Osteocyte (in vitro differentiated cells): ENCODE measurements around the gene SVEP1. TPM values are rescaled to one million over a fixed set of nuclear protein-coding genes. Genes with fewer than 3 reads are reported as not detected.

Source experiments
- DNase-seq: peaks from one replicate; pipeline ENCODE4 v3.0.0; 2021; ENCODE audit warnings: mixed read lengths; ENCODE audit not compliant: unreplicated experiment; ENCODE audit errors: extremely low spot score
- H3K27ac Mint-ChIP-seq: one replicate; pipeline ENCODE4 v1.8.0; 2021; ENCODE audit warnings: mild to moderate bottlenecking, mixed read lengths; ENCODE audit not compliant: unreplicated experiment
- H3K27me3 Mint-ChIP-seq: one replicate; pipeline ENCODE4 v1.8.0; 2021; ENCODE audit warnings: mixed read lengths; ENCODE audit not compliant: unreplicated experiment
- H3K36me3 Mint-ChIP-seq: one replicate; pipeline ENCODE4 v1.8.0; 2021; ENCODE audit warnings: mixed read lengths; ENCODE audit not compliant: unreplicated experiment
- H3K4me1 Mint-ChIP-seq: one replicate; pipeline ENCODE4 v1.8.0; 2021; ENCODE audit warnings: mixed read lengths; ENCODE audit not compliant: unreplicated experiment
- H3K4me3 Mint-ChIP-seq: one replicate; pipeline ENCODE4 v1.8.0; 2021; ENCODE audit warnings: mild to moderate bottlenecking, moderate library complexity, mixed read lengths; ENCODE audit not compliant: unreplicated experiment
- H3K9me3 Mint-ChIP-seq: one replicate; pipeline ENCODE4 v1.8.0; 2021; ENCODE audit warnings: mixed read lengths; ENCODE audit not compliant: unreplicated experiment
- total RNA-seq: library from RNA; stranded (reverse); gene quantifications from 2 replicates; pipeline ENCODE4 v1.2.1, GENCODE V29; 2021
- TF ChIP-seq, protein P1 (sequence below): fragments of 200-600 bp; sonication (generic); IDR thresholded peaks from 2 replicates; pipeline ENCODE4 v1.5.0; 2021; ENCODE audit warnings: antibody characterized with exemption, mild to moderate bottlenecking, moderate library complexity

Gene SVEP1
- total RNA-seq, 1 donor from 2014 or later = 3.1 TPM

DNA sequence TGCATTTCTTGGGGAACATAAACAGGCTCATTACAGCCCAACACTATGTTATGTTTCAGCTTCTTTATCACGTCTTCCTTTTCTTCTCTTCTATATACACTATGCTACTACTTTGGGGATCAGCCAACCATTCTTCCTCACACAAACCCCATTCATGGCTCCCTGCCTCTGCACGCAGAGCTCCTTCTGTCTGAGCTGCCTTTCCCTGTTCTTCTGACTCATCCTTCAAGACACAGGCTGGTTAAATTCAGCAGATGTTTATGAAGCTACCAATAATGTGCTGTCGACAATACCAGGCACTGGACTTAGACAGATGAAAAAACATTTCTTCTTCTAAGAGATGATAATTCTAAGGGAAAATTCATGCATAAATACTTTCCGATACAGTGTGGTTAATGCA, 139.4 kb downstream of the SVEP1 start:
- no peak overlapping the region for H3K27ac Mint-ChIP-seq
- no peaks in the 10 kb centered on the region for H3K36me3 Mint-ChIP-seq
- no peak for DNase-seq
- H3K4me3 Mint-ChIP-seq = no peak overlapping the region
- peaks cover 3% of the 10 kb centered on the region for H3K9me3 Mint-ChIP-seq
- TF ChIP-seq, protein P1, sequence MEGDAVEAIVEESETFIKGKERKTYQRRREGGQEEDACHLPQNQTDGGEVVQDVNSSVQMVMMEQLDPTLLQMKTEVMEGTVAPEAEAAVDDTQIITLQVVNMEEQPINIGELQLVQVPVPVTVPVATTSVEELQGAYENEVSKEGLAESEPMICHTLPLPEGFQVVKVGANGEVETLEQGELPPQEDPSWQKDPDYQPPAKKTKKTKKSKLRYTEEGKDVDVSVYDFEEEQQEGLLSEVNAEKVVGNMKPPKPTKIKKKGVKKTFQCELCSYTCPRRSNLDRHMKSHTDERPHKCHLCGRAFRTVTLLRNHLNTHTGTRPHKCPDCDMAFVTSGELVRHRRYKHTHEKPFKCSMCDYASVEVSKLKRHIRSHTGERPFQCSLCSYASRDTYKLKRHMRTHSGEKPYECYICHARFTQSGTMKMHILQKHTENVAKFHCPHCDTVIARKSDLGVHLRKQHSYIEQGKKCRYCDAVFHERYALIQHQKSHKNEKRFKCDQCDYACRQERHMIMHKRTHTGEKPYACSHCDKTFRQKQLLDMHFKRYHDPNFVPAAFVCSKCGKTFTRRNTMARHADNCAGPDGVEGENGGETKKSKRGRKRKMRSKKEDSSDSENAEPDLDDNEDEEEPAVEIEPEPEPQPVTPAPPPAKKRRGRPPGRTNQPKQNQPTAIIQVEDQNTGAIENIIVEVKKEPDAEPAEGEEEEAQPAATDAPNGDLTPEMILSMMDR = no peak
- H3K4me1 Mint-ChIP-seq = peaks cover 26% of the 10 kb centered on the region
- peaks cover 10% of the 10 kb centered on the region for H3K27me3 Mint-ChIP-seq

- H3K27me3 Mint-ChIP-seq = peaks cover 11% of the 10 kb centered on the region
- DNase-seq = no peak
- H3K4me1 Mint-ChIP-seq = peaks cover 2% of the 10 kb centered on the region
- TF ChIP-seq, protein P1 = no peak
- H3K27ac Mint-ChIP-seq = no peak overlapping the region
- H3K9me3 Mint-ChIP-seq = no peaks in the 10 kb centered on the region
- no peak overlapping the region for H3K4me3 Mint-ChIP-seq
- peaks cover 3% of the 10 kb centered on the region for H3K36me3 Mint-ChIP-seq
These were observed 147.3 kb downstream of the SVEP1 start for GRCh38 chr9:110432253-110432652.

DNA sequence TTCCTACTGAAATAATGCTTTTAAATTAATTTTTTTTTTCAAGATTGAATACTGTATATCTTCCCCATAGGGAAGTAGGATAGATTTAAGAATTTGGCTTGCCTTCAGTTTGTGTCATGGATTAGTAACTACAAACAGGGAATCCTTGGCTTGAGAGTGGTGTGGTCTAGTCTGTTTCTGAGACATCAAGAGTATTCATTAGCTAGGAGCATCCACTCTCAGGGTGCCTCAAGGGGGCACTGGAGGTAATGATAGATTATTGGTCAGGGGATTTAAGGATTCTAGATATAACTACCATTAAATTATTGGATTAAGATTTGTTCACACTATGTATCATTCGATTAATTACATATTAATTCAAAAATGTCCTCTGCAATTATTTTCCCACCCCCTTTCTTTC, 150.1 kb downstream of the SVEP1 start:
- Mint-ChIP-seq H3K4me1 (peaks cover 2% of the 10 kb centered on the region), H3K4me3 (no peak overlapping the region), H3K36me3 (peaks cover 3% of the 10 kb centered on the region), H3K9me3 (no peaks in the 10 kb centered on the region), H3K27me3 (no peaks in the 10 kb centered on the region), H3K27ac (no peak overlapping the region)
- TF ChIP-seq, protein P1 = no peak
- DNase-seq = no peak

GRCh38 chr9:110427497-110428104, 151.9 kb downstream of the SVEP1 start:
- Mint-ChIP-seq H3K36me3 (peaks cover 3% of the 10 kb centered on the region), H3K27ac (no peak overlapping the region), H3K27me3 (no peaks in the 10 kb centered on the region), H3K4me3 (no peak overlapping the region), H3K9me3 (no peaks in the 10 kb centered on the region), H3K4me1 (peaks cover 2% of the 10 kb centered on the region)
- DNase-seq = no peak
- TF ChIP-seq, protein P1 = peak; percentile 69

DNA sequence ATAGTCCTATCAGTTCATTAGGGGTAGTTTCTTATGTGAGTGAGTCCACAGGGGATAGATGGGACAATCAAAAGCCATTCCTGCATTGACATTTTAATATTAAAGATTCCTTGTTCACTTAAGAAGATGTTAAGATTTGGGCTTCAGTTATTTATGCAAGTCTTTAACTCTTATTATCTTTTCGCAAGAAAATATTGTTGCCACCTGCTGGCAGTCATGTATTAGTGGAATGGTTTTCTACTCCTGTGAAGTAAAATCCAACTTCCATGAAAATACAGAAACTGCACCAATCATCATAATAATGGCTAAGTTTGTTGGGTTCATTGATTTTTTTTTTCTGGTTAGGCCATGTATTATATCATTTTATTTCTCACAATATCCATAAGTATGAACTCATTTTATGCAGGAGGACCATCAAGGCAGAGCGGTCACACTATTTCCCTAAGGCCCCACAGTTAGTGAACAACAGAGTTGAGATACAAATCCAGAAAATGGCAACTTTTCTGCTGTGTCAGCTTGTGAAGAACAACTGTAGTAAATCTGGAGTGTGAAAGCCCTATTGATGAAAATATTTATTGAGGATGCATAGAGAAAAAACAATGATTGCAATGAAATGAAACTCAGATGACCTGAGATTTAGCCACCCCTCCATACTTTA, 153.4 kb downstream of the SVEP1 start:
- H3K27me3 Mint-ChIP-seq = no peaks in the 10 kb centered on the region
- no peak for DNase-seq
- no peaks in the 10 kb centered on the region for H3K9me3 Mint-ChIP-seq
- no peaks in the 10 kb centered on the region for H3K36me3 Mint-ChIP-seq
- H3K4me3 Mint-ChIP-seq = no peak overlapping the region
- no peak overlapping the region for H3K27ac Mint-ChIP-seq
- peaks cover 2% of the 10 kb centered on the region for H3K4me1 Mint-ChIP-seq
- TF ChIP-seq, protein P1 = peak; percentile 54
